WERI-Rb-1 (cell line): ENCODE results near the gene MYO10.

Experiments used
- DNase-seq: peaks from one replicate; pipeline ENCODE4 v3.0.0-alpha.2; 2020
- H3K27ac ChIP-seq: fragments of 250-450 bp; sonication (Bioruptor Pico); 2 replicates; pipeline ENCODE4 v1.5.1; 2020; ENCODE audit warnings: mild to moderate bottlenecking, moderate library complexity
- H3K27me3 ChIP-seq: fragments of 250-450 bp; sonication (Bioruptor Pico); 2 replicates; pipeline ENCODE4 v1.5.1; 2021; ENCODE audit warnings: mild to moderate bottlenecking, low read depth, moderate library complexity; ENCODE audit not compliant: insufficient read depth, severe bottlenecking
- H3K36me3 ChIP-seq: fragments of 250-450 bp; sonication (Bioruptor Pico); 2 replicates; pipeline ENCODE4 v1.5.1; 2020; ENCODE audit warnings: mild to moderate bottlenecking, moderate library complexity
- H3K4me3 ChIP-seq: 2 replicates; pipeline ENCODE4 v1.5.1; 2011; ENCODE audit warnings: low read depth, mild to moderate bottlenecking, control low read depth, low read length
- H3K9me3 ChIP-seq: fragments of 250-450 bp; sonication (Bioruptor Pico); 2 replicates; pipeline ENCODE4 v1.5.1; 2021; ENCODE audit warnings: mild to moderate bottlenecking, moderate library complexity; ENCODE audit not compliant: severe bottlenecking
- TF ChIP-seq, protein P1 (sequence below): IDR thresholded peaks from 2 replicates; pipeline ENCODE4 v1.5.1; 2011; ENCODE audit warnings: low read depth, mild to moderate bottlenecking, control low read depth, inconsistent platforms, low read length

Gene MYO10

DNA sequence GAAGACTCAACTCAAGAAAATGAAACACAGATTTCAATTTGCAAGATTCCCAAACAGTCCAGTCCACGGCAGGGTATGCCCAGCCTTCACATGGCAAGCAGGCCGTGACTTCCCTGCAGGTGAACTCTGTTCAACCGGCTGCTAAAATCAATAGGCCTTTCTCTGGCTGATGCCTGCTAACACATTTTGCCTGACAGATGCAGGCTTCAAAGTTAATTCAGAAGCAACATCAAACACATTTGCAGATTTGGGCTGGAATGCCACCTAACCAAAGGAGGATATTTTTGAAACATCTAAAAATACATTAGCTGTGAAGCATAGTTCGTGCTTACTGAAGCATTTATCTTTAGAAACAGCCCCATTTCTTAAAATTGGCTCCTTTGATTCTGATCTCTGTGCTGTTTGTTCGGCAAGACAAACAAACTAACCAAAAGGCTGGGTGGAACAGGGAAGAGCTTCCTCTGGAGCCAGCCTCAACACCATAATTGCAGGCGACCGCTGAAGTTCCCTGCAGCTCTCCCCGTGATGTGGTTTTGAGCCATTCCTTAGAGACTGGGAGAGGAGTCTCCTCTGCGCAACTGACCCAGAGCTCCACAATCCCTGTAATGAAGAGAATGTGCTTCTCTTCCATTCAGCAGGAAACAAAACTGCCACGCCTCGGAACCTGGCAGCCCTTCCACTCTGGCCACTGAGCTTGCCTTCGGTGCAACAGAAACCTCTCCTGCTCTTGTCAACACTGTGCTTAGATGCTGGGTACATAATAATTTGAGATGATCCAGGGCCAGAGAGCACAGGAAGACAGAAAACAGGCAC is 126.5 kb downstream of the MYO10 start:
- DNase-seq = no peak
- Histone ChIP-seq H3K27ac (no peak overlapping the region; the same call in 1 of the 2 replicates), H3K36me3 (peaks cover 3% of the 10 kb centered on the region; the same call in 1 of the 2 replicates)

DNA sequence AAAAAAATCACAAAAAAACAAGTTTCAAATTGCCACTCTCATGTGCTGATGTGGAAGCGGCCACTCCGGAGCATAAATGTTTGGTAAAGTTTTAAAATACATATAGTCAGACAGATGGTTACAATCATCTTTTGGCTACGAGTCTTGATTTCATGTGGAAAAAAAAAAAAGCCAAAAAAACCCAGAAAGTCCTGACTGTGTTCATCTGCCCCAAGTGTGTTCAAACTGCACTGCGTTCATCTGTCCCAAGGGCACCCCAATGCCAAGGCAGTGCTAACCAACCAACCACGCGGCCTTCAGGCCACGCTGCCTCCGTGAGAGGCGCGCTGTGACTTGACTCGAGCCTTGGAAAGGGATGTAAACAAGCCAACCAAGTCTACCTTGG is 127.1 kb downstream of the MYO10 start:
- Histone ChIP-seq H3K9me3 (no peaks in the 10 kb centered on the region), H3K36me3 (no peaks in the 10 kb centered on the region), H3K4me3 (no peak overlapping the region), H3K27me3 (no peaks in the 10 kb centered on the region), H3K27ac (no peak overlapping the region)
- DNase-seq = no peak
- TF ChIP-seq, protein P1, sequence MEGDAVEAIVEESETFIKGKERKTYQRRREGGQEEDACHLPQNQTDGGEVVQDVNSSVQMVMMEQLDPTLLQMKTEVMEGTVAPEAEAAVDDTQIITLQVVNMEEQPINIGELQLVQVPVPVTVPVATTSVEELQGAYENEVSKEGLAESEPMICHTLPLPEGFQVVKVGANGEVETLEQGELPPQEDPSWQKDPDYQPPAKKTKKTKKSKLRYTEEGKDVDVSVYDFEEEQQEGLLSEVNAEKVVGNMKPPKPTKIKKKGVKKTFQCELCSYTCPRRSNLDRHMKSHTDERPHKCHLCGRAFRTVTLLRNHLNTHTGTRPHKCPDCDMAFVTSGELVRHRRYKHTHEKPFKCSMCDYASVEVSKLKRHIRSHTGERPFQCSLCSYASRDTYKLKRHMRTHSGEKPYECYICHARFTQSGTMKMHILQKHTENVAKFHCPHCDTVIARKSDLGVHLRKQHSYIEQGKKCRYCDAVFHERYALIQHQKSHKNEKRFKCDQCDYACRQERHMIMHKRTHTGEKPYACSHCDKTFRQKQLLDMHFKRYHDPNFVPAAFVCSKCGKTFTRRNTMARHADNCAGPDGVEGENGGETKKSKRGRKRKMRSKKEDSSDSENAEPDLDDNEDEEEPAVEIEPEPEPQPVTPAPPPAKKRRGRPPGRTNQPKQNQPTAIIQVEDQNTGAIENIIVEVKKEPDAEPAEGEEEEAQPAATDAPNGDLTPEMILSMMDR = no peak

More for the DNA sequence above, 126.5 kb downstream of the MYO10 start:
- no peak overlapping the region for H3K4me3 ChIP-seq
- no peaks in the 10 kb centered on the region for H3K9me3 ChIP-seq
- TF ChIP-seq, protein P1 = no peak
- no peaks in the 10 kb centered on the region for H3K27me3 ChIP-seq

DNA sequence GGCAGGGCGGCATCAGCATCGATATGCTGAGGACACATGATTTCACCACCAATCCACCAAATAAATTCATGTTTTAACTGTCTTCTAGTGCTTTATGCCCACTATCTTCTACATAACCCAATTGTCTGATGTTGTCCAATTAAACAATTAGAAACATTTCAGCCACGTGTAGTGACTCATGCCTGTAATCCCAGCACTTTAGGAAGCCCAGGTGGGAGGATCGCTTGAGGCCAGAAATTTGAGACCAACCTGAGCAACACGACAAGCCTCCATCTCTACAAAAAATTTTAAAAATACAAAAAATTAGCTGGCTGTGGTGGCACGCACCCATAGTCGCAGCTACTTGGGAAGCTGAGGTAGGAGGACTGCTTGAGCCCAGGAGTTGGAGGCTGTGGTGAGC is 128.1 kb downstream of the MYO10 start:
- H3K9me3 ChIP-seq = no peaks in the 10 kb centered on the region
- no peak overlapping the region for H3K4me3 ChIP-seq
- DNase-seq = no peak
- TF ChIP-seq, protein P1 = no peak
- H3K27ac ChIP-seq = peak overlapping the region; percentile 57
- H3K27me3 ChIP-seq = no peaks in the 10 kb centered on the region
- no peaks in the 10 kb centered on the region for H3K36me3 ChIP-seq

DNA sequence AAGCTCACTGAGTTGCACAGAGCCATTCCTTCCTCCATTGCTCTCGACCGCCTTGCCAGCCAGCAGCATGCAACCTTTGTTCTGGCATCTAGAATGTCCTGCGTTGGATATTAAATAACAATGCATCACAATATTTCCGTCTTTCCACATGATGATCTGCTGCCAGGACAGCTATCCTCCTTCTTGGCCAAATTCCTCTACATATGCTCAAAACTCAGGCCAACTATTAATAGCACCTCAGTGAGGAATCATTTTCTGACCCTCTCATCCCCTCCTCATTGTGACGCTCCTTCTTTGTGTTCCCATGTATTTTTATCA is 128.6 kb downstream of the MYO10 start:
- no peak for DNase-seq
- Histone ChIP-seq H3K36me3 (no peaks in the 10 kb centered on the region), H3K27ac (peak overlapping the region; percentile 57), H3K27me3 (no peaks in the 10 kb centered on the region), H3K4me3 (no peak overlapping the region), H3K9me3 (no peaks in the 10 kb centered on the region)
- TF ChIP-seq, protein P1 = no peak

DNA sequence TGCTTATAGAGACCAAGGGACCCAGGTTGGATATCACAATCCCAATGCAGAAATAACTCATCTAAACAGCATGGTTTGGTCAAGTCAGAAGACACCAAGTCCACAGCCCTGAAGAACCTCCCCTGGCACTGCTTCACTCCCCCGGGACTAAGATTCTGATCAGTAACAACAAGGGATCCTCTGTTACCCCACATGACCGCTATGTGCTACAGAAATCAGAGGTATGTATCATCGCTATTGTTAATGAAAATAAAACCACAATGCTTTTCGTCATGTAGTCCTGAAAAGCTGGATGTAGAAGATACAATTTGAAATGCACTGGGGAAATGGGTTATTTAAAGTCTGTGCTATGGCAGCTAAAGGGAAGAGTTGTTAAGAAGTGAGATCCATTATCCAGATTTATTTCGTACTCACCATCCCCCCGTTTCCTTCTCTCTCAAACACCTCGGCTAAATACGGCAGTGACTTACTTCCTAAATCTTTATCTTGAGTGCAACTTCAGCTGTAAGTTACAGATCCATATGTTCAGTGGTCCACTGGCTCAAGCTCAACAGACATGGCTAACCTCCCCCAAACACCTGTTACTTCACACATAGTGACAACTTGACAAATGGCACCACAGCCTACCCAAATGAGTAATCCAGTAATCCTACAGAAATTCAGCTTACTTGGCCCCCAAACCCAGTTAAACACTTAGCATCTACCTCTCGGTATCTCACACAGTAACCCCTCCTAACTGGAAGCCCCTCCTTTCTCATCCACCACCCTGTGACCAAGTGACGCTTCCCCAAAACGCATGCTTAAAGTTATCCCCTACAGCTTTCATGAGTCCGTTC is 129.2 kb downstream of the MYO10 start:
- Histone ChIP-seq H3K9me3 (no peaks in the 10 kb centered on the region), H3K36me3 (no peaks in the 10 kb centered on the region), H3K27ac (peak overlapping the region; percentile 57), H3K4me3 (peak overlapping the region; percentile 17), H3K27me3 (no peaks in the 10 kb centered on the region)
- TF ChIP-seq, protein P1 = no peak
- peak; percentile 88 for DNase-seq
